Measurements from ENCODE around the gene RAPGEF1. TPM values are rescaled to one million over a fixed set of nuclear protein-coding genes. Genes with fewer than 3 reads are reported as not detected.
"Not testable (repeated sequence)": the region's sequence is repeated elsewhere in the genome, so short reads cannot be mapped to it uniquely, and the experiment has no call there.

Gene RAPGEF1
- total RNA-seq, 1 donor from 2014 or later, result 26.2 TPM

- no peak for DNase-seq
Measured at GRCh38 chr9:131668439-131669268, 71.2 kb downstream of the RAPGEF1 start.

- no peak for DNase-seq
Measured at GRCh38 chr9:131668057-131668438, 71.8 kb downstream of the RAPGEF1 start.

GRCh38 chr9:131667576-131667975, 72.3 kb downstream of the RAPGEF1 start:
- DNase-seq, result no peak

GRCh38 chr9:131666774-131667173, 73.1 kb downstream of the RAPGEF1 start:
- no peak for DNase-seq

GRCh38 chr9:131666029-131666428, 73.8 kb downstream of the RAPGEF1 start:
- no peak for DNase-seq

GRCh38 chr9:131663288-131663687, 76.6 kb downstream of the RAPGEF1 start:
- no peak for DNase-seq

GRCh38 chr9:131662289-131662621, 77.6 kb downstream of the RAPGEF1 start:
- DNase-seq, result not testable (repeated sequence)

GRCh38 chr9:131661568-131662288, 78.1 kb downstream of the RAPGEF1 start:
- DNase-seq, result no peak

- no peak for DNase-seq
Measured at GRCh38 chr9:131660466-131661405, 79.1 kb downstream of the RAPGEF1 start.

- DNase-seq, result no peak
Measured at GRCh38 chr9:131658377-131659129, 81.3 kb downstream of the RAPGEF1 start.

- no peak for DNase-seq
Measured at GRCh38 chr9:131657940-131658339, 81.9 kb downstream of the RAPGEF1 start.

- DNase-seq, result no peak
Measured at GRCh38 chr9:131657456-131657855, 82.4 kb downstream of the RAPGEF1 start.

- DNase-seq, result no peak
Measured at GRCh38 chr9:131657037-131657377, 82.9 kb downstream of the RAPGEF1 start.

- DNase-seq, result no peak
Measured at GRCh38 chr9:131656356-131657036, 83.4 kb downstream of the RAPGEF1 start.

- not testable (repeated sequence) for DNase-seq
Measured at GRCh38 chr9:131654369-131654768, 85.5 kb downstream of the RAPGEF1 start.

- DNase-seq, result no peak
Measured at GRCh38 chr9:131651599-131651998, 88.3 kb downstream of the RAPGEF1 start.

GRCh38 chr9:131651160-131651559, 88.7 kb downstream of the RAPGEF1 start:
- no peak for DNase-seq

GRCh38 chr9:131650254-131650653, 89.6 kb downstream of the RAPGEF1 start:
- no peak for DNase-seq

- no peak for DNase-seq
Measured at GRCh38 chr9:131649646-131650045, 90.2 kb downstream of the RAPGEF1 start.

- DNase-seq, result no peak
Measured at GRCh38 chr9:131645078-131645776, 94.6 kb downstream of the RAPGEF1 start.

Measured in occipital lobe (tissue), 2 donors.